Activated naive CD4-positive, alpha-beta T cell treated with anti-CD3 and anti-CD28 coated beads, Interleukin-2, amount 50 U/mL, for 72 hours (primary cell): Measurements from ENCODE around the gene ZNRF1. TPM values are rescaled to one million over a fixed set of nuclear protein-coding genes. Genes with fewer than 3 reads are reported as not detected.

Experiments used
- ATAC-seq, 2 donors: fragments of 150-1000 bp; cut with Tn5 transposase; 2 replicates each; pipeline ENCODE4 v1.10.0; 2021; ENCODE audit warnings: mild to moderate bottlenecking in 2 of 2, moderate library complexity in 2 of 2
- DNase-seq, 2 donors: peaks; one replicate each; pipeline ENCODE4 v3.0.0; 2021 to 2022; ENCODE audit warnings: low spot score in 2 of 2
- H3K27ac Mint-ChIP-seq, 2 donors: one replicate each; pipeline ENCODE4 v1.8.0; 2022; ENCODE audit warnings: mild to moderate bottlenecking in 2 of 2, mixed read lengths in 2 of 2
- H3K36me3 Mint-ChIP-seq, 2 donors: one replicate each; pipeline ENCODE4 v1.8.0; 2022; ENCODE audit warnings: mixed read lengths in 2 of 2
- H3K9me3 Mint-ChIP-seq, 2 donors: one replicate each; pipeline ENCODE4 v1.8.0; 2022; ENCODE audit warnings: mixed read lengths in 2 of 2
- total RNA-seq, 2 donors: library from RNA; stranded (reverse); gene quantifications; one replicate each; pipeline ENCODE4 v1.2.3, GENCODE V29; 2022

The ZNRF1 gene
- total RNA-seq, 2 donors from 2014 or later: 20.4 to 45.1 TPM

DNA sequence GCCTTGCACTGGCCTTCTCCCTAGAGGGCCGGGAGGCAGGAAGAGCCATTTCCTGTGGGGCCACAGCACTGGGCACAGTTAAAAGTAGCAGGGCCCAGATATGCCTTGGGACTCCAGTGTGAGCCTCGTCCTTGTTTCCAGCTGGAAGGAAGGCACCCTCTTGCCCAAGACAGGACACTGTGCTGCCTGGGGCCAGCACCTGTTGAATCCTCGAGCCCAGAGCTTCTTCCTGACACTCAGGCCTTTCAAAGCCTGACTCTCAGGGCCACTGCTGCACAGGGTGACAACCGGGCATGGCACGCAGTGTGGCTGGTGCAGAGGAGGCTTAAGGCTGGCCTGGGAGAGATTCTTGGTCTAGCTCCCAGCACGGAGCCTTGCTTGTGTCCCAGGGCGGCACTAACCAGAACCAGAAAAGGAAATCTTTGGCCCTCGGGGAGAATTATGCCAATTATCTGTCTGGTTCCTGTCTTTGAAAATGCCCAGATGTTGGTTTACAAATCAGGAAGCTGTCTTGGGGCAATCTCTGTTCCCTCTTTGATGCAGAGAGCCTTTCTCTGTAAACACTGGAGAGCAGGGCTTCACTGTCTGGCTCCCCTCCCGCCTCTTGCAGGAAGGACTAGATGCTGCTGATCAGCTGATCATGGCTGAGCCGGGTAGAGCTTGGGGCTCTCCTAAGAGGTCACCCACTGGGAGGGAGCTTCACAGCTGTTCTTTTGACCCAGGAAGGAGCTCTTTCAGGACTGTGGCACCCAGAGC, 106.7 kb downstream of the ZNRF1 start:
- no peak for ATAC-seq
- DNase-seq: peak in 1 of 2 donors; percentile 47
- no peaks in the 10 kb centered on the region for H3K9me3 Mint-ChIP-seq
- peaks cover 0 to 71% of the 10 kb centered on the region in 2 donors for H3K36me3 Mint-ChIP-seq
- H3K27ac Mint-ChIP-seq: no peak overlapping the region

DNA sequence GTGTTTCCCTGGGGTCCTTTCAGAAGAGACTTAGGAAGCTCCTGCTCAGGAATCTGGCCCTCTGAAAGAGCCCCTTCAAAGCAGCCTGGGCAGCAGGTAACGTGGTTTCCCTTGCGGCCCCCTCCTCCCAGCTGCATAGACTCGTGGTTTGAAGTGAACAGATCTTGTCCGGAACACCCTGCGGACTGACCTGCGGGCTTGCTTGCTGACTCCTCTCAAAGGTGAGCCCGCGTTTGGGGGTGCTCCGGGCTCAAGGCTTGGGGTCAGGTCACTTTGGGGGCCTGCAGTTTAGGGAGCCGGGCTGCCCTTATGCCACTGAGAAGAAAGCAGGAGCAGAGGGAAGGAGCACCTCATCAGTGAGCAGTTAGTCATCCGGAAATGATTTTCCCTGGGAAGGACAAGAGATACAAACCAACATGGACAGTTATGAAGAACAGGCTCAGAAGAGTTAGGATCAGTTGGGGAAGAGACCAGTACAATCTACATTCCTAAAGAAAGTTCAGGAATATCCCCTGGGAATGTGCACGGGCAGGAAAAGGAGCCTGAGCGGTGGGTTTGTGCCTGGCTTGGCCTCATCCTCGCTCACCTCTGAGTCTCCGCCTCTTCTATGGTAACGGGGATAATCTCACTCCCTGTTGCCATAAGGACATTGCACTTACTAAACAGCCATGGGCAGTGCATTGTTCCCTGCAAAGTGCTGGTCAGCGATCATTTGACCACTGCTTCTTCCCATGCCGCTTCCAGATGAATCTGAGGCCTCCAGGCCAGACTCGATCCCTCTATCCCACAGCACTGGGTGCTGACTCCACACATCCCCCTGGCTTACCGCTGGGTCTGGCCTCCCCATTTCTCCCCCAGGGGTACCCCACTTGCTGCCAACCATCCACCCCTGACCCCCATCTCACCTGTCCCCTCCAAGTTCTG, 107.8 kb downstream of the ZNRF1 start:
- H3K27ac Mint-ChIP-seq: peak overlapping the region in 1 of 2 donors; percentile 68
- peaks cover 0 to 71% of the 10 kb centered on the region in 2 donors for H3K36me3 Mint-ChIP-seq
- H3K9me3 Mint-ChIP-seq: no peaks in the 10 kb centered on the region
- peak in 1 of 2 donors; percentile 23 for DNase-seq
- ATAC-seq: no peak

DNA sequence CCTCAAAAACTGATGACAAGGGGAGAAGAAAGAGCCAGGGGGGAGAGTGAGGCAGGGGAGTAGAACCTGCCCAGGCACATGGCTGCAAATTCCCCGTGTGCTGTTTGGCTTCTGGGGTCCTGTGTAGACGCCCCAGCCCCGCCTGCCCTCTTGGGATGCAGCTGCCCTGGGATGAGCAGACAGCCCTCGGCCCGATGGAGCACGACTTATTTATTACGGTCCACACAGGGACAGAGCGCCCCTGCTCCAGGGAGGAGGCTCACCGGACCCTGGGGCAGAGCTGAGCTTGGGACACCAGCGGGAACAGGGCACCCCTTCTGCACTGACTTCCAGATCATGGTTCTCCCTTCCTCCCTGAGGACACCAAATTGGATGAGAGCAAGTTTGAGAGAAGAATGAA, 108.7 kb downstream of the ZNRF1 start:
- H3K9me3 Mint-ChIP-seq: no peaks in the 10 kb centered on the region
- peaks cover 0 to 68% of the 10 kb centered on the region in 2 donors for H3K36me3 Mint-ChIP-seq
- H3K27ac Mint-ChIP-seq: peak overlapping the region in 1 of 2 donors; percentile 44

DNA sequence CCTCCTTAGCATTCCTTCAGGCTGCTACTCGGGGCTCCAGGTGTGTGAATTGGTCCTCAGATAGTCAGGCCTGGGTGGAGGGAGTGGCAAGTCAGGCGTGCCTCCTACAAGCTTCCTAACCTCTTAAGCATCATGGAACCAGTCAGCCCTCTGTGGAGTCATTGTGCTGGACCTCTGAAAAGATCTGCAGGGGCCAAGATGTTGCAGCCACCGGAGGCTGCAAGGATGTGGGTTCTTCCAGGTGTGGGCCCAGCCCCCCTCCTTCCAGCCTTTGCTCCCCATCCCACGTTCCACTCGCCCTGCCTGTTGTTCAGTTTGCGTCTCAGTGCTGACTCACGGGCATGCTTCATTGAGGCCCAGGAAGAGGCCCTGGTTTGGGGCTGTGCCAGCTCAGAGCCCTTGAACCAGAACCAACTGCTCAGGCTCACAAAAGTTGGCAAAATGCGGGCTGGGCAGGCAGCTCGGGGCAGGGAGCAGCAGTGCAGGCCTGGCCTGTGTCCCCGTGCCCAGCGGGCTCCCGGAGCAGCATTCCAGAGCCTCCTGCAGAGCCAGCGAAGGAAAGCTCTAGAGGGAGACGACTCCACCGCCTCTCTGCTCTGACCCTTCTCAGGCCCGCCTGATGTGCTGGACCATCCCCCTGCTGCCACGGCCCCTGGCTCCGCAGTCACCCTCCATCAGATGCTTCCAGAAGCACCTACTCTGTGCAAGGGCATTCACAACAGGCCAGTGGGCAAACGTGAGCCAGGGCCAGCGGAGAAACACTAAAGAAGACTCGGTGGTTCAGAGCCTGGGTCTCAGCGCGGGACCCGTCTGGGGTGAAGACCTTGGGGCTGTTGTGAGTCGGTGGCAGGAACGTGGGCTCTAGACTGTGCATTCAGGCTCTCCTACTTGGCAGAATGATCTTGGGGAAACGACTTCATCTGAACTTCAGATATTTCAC, 110.2 kb downstream of the ZNRF1 start:
- no peaks in the 10 kb centered on the region for H3K9me3 Mint-ChIP-seq

More for the DNA sequence above, 108.7 kb downstream of the ZNRF1 start:
- ATAC-seq (no peak), DNase-seq (peak in 1 of 2 donors; percentile 18)

DNA sequence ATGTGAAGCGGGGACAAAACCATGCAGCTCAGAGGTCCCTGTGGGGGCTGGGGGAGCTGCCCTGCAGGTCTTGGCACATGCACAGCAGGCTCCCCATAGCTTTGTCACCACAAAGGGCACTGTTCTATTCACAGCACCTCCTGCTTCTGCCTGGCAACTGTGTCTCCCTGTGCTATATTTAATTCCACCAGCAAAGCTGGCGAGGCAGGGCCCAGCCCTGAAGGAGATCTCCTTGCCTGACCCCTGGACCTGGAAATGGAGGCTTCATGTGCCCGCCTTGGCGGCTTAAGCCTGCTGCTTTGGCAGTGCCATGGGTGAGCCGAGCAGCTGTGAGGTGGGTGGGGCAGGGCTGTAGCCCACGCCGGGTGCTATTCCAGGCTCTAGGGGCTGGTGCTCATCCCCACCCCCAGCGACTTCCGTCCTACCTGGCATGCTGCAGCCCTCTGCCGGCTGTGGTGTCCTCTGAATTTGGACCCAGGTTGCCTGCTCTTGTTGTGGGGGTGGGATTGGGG, 111.0 kb downstream of the ZNRF1 start:
- H3K27ac Mint-ChIP-seq: peak overlapping the region; percentile 80 to 81
- no peaks in the 10 kb centered on the region for H3K9me3 Mint-ChIP-seq
- ATAC-seq: no peak
- peaks cover 0 to 48% of the 10 kb centered on the region in 2 donors for H3K36me3 Mint-ChIP-seq
- no peak for DNase-seq

More for the DNA sequence above, 110.2 kb downstream of the ZNRF1 start:
- Mint-ChIP-seq H3K27ac (peak overlapping the region; percentile 80 to 97), H3K36me3 (peaks cover 0 to 56% of the 10 kb centered on the region in 2 donors)
- peak; percentile 65 to 76 for ATAC-seq
- peak; percentile 75 to 82 for DNase-seq

DNA sequence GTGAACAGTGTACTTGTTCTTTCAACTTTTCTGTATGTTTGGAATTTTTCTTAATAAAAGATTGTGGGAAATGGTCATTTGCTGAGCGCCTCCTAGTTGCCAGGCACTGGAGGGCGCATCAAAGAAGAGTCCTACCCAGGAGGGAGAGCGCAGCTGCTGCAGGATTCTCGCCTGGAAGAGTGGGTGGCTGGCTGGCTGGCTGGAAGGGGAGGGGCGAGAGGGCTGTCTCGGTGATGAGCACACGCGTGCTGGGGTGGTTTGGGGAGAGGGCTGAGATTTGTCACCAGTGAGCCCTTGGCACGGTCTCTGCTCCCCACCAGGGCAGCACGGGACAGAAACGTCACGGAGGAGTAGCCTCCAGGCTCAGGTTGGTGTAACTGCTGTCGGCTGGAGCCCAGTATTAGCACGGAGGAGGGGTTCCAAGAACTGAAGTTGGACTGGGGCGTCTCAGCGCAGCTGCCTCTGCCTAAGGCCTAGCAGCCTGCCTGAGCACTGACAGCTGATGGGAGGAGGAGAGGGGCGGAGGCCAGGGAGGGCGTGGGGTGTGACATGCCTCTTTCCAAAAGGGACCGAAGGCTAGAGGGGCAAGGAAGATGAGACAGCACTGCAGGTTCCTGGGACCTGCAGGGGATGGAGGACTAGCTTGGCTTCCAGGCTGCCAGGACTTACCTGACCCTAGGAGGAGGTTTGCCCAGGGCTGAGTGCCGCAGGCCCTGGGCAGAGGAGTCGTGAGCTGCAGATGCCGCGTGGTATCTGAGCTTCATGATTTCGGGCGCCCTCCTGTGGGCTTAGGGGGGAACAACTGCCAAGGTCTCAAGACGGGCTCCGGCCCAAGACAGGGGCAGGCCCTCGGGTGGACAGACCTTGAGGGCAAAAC, 112.1 kb downstream of the ZNRF1 start:
- H3K36me3 Mint-ChIP-seq: peaks cover 0 to 41% of the 10 kb centered on the region in 2 donors
- ATAC-seq (peak; percentile 72 to 74), DNase-seq (peak; percentile 82)
- peak overlapping the region; percentile 80 to 96 for H3K27ac Mint-ChIP-seq
- H3K9me3 Mint-ChIP-seq: no peaks in the 10 kb centered on the region

DNA sequence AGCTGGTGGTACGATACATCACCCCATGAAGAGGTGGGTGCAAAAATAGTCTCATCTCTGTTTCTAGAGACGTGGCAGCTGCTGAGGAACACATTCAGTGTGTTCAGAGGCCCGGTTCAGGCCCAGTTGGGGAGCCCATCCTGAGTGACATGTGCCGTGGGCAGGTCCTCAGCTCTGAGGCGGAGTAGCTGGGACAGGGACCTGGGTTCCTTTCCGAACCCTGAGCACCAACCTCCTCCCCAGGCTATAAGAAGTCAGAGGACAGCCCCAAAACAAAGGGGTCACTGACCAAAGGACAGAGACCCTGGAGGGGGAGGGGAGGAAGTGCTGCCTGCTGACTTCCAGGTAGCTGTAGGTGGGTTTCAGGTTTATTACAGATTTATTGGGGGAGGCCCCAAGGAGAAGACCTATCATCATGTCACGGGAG, 112.7 kb downstream of the ZNRF1 start:
- Mint-ChIP-seq H3K27ac (peak overlapping the region; percentile 80 to 85), H3K9me3 (no peaks in the 10 kb centered on the region), H3K36me3 (peaks cover 0 to 34% of the 10 kb centered on the region in 2 donors)
- DNase-seq: no peak
- peak; percentile 15 to 25 for ATAC-seq

DNA sequence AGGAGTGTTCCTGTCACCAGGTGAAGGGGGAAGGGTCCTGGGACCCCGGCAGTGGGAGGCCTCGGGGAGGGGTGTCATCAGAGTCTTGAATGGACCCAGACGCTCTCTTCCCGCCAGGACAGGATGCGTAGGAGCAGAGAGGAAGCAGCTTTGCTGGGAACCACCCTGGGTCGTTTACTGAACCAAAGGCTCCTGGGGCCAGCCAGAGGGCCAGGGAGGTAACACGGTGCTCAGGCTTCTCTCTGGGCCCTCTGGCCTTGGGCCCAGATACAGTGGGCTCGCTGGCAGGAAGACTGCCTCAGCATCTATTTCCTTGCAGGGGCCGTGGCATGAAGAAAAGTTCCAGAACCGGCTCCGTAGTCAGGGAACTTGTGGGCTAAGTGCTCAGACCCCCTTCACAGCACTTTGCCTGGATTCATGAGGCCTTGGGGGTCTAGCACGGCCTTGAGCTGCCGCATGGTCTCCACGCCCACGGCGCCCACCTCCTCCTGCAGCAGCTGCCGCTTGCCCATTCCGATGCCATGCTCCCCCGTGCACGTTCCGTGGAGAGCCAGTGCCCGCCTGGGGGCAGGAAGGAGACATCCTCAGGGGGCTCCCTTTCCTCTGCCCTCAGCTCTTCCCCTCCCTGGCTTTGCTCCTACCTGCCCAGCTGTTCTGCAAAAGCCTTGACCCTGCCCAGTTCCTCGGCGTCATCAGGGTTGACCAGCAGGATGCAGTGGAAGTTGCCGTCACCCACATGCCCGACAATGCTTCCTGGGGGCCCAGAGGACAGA, 113.3 kb downstream of the ZNRF1 start:
- no peak for DNase-seq
- no peaks in the 10 kb centered on the region for H3K9me3 Mint-ChIP-seq
- H3K36me3 Mint-ChIP-seq: peaks cover 0 to 29% of the 10 kb centered on the region in 2 donors
- ATAC-seq: no peak
- peak overlapping the region; percentile 80 to 93 for H3K27ac Mint-ChIP-seq

DNA sequence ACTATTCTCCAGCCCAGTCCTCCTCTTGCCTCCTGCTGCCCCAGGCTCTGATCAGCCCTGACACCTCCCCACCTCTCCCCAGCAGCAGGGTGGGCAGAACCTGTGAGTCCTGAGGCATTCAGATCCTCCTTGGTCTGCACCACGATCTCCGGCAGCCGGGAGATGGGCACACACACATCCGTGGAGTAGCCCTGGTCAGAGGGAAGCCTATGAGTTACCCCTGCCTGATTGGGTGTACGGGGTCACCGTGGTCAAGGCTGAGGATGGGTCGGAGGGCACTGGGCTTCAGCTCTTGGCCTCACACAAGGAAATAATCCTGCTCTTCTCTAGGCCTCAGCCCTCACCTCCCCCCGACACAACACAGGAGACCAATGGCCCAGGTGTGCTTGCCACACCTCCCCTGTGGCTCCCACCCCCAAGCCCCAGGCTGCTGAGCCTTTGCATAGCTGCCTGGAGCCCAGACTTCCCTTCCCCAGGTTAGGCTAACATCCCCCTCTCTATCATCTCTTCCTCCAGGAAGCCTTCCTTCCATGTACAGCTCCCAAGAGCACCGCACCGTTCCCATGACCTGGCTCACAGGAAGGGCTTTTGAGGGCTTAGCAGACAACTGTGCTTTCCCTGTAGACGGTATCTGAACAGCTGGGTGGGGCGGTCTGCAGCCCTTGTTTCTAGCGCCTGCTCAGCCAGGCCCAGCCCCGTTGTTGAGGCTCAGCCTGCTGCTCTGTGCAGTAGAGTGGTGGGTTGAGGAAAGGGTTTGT, 114.1 kb downstream of the ZNRF1 start:
- DNase-seq (no peak), ATAC-seq (no peak)
- Mint-ChIP-seq H3K36me3 (peaks cover 0 to 24% of the 10 kb centered on the region in 2 donors), H3K9me3 (no peaks in the 10 kb centered on the region), H3K27ac (peak overlapping the region in 1 of 2 donors; percentile 93)

DNA sequence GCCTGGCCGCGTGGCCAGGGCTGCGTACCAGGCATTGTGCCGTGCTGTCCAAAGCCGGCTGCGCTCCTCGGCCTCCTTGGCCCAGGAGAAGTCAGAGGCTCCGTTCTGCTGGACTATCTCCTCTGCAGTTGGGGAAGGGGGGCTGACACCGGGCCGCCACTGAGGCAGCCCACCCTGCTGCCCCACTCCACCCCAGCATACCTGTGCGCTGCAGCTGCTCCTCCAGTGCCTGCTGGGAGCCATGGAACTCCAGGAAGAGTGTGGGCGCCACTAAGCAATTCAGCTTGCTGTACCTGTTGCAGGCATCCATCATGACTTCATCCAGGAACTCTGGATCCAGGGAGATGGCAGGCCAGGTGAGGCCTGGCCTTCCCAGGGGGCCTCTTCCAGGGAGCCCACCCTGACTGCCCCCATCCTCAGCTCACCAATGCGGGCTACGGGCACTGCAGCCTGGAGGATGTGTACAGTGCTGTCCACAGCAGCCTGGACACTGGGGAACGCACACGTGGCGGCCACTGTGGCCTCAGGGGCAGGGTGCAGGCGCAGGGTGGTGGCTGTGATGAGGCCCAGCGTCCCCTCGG, 114.8 kb downstream of the ZNRF1 start:
- DNase-seq (no peak), ATAC-seq (no peak)
- H3K36me3 Mint-ChIP-seq: peaks cover 0 to 17% of the 10 kb centered on the region in 2 donors
- H3K27ac Mint-ChIP-seq: no peak overlapping the region
- H3K9me3 Mint-ChIP-seq: no peaks in the 10 kb centered on the region

DNA sequence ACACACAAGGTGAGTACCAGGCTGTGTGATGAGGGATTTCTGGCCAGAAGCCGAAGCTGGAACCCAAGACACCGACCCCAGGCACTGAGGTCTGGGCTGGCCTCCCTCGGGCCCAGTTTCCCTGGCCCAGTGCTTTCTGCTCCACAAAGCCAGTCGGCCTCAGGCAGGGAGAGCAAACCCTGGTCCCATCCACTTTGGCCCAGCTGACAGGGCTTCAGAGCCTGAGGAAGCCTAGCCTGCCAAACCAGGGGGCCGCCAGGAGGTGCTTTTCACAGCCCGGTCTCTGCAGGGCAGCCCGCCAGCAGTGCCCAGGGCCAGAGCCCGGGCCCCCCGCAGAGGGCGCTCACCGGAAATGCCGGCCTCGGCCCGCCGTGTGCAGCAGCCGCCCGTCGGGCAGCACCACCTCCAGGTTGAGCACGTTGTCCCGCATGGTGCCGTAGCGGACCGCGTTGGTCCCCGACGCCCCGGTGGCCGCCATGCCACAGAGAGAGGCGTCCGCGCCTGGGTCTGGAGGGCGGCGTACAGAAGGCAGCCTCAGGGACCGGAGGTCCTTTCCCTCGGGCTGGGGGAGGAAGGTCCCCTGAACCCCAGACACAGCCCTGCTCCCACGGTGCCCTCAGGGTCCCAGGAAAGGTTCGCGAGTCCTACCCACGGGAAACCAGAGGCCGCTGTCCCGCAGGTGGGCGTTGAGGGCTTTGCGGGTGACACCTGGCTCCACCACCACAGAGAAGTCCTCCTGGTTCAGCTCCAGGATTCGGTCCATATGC, 115.5 kb downstream of the ZNRF1 start:
- Mint-ChIP-seq H3K36me3 (peaks cover 0 to 10% of the 10 kb centered on the region in 2 donors), H3K9me3 (no peaks in the 10 kb centered on the region), H3K27ac (no peak overlapping the region)
- DNase-seq: no peak
- no peak for ATAC-seq

DNA sequence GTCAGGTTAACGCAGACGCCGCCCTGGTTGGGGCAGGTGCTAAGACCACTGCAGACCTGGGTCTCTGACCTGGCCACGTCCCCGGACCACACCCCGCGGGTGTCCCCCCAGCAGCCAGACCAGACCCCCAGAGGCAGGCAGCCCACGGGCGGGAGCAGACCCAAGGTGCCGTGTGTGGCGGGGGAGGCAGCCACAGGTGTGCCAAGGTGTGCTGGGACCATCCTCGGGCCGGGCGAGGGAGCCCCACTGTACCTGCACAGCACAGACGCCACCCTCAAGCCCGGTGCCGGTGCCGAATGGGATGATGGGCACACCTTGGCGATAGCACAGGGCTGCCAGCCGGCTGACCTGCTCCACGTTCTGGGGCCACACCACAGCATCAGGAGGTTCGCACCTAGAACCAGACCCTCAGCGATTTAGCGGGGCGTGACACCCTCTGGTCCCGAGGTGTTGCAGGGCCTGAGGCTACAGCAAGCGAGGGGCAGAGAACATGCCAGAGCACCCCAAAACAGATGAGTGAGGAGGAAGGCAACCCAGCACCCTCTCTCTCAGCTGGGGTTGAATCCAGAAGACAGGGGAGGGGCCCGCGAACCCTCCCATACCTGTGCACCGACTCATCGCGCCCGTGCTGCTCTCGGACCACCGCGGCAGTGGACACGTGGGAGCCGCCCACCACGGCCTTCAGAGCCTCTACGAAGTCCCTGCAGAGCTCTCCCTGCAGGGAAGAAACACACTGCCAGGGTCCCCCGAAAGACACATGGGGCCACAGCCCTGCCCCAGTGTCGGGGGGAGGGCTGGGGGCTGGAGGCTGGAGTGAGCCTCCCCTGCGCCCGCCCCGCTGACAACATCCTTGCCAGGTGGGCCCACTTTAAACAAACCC, 116.4 kb downstream of the ZNRF1 start:
- no peak for DNase-seq
- Mint-ChIP-seq H3K36me3 (peaks cover 0 to 1% of the 10 kb centered on the region in 2 donors), H3K27ac (no peak overlapping the region)

More for the DNA sequence above, 116.4 kb downstream of the ZNRF1 start:
- no peak for ATAC-seq
- H3K9me3 Mint-ChIP-seq: no peaks in the 10 kb centered on the region
